Hepatocyte (in vitro differentiated cells): Measurements from ENCODE around the gene MED28.

Experiments used
- EZH2 ChIP-seq: fragments of 200-600 bp; sonication (generic); IDR thresholded peaks from 2 replicates; pipeline ENCODE4 v1.6.1; 2016; ENCODE audit warnings: antibody characterized with exemption, mild to moderate bottlenecking, borderline replicate concordance
- EZH2phosphoT487 ChIP-seq: fragments of 200-600 bp; sonication (generic); IDR thresholded peaks from one replicate; pipeline ENCODE4 v1.6.1; 2018; ENCODE audit warnings: antibody characterized with exemption, mild to moderate bottlenecking, low read depth, moderate library complexity; ENCODE audit not compliant: unreplicated experiment, severe bottlenecking
- TF ChIP-seq, protein P1 (sequence below): fragments of 200-600 bp; sonication (generic); IDR thresholded peaks from 2 replicates; pipeline ENCODE4 v1.5.1; 2016; ENCODE audit warnings: antibody characterized with exemption, mild to moderate bottlenecking; ENCODE audit not compliant: poor library complexity

DNA sequence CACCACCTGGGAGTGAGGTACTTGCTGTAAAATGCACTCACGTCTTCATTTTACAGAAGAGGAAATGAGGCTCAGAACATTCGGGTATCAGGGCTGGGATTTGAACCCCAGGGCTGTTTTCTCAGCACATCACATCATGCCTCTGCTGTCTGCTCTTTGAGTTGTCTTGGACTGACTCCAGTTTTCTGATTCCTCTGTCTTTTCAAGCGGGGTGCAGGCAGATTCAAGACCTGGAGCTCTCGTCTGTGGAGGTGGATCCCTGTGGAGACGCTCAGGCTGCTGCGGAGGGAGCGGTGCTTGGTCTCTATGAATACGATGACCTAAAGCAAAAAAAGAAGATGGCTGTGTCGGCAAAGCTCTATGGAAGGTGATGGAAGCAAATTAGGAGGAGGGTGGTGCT, 31.2 kb upstream of the MED28 start:
- TF ChIP-seq, protein P1, sequence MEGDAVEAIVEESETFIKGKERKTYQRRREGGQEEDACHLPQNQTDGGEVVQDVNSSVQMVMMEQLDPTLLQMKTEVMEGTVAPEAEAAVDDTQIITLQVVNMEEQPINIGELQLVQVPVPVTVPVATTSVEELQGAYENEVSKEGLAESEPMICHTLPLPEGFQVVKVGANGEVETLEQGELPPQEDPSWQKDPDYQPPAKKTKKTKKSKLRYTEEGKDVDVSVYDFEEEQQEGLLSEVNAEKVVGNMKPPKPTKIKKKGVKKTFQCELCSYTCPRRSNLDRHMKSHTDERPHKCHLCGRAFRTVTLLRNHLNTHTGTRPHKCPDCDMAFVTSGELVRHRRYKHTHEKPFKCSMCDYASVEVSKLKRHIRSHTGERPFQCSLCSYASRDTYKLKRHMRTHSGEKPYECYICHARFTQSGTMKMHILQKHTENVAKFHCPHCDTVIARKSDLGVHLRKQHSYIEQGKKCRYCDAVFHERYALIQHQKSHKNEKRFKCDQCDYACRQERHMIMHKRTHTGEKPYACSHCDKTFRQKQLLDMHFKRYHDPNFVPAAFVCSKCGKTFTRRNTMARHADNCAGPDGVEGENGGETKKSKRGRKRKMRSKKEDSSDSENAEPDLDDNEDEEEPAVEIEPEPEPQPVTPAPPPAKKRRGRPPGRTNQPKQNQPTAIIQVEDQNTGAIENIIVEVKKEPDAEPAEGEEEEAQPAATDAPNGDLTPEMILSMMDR: no peak
- TF ChIP-seq EZH2phosphoT487: no peak
- no peak for TF ChIP-seq EZH2
